ENCODE data around the gene MEG3.

DNA sequence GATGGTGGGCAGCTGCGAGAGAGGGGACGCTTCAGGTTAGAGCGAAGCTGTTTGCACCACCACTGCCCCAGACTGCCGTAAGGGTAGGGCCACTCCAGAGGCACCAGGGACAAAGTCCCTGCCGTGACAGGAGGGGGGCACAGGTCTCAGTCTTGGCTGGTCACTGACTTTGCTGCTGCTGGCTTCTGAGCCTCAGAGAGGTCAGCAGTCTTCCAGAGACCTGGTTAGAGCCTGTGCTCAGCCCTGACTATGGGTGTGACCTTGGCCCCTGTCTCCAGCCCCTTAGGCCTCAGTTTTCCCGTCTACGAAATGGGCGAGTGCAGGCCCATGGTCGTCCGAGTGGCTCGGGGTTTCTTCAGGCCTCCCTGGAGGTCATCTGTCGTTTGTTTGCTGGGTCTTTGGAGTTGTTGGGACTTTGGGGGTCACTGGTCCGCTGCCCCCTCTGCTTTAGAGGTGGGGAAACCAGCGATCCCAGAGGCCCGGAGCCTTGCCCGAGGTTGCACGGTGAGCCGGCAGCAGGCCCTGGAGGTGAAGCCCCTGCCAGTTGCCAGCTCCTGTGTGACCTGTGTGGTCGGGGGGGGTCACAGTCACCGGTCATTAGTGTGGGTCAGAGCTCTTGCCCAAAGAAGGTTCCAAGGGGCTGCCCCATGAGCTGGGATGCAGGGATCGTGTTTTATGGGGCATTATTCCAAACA lies 15.3 kb downstream of the MEG3 start:
- TF ChIP-seq, protein P1, sequence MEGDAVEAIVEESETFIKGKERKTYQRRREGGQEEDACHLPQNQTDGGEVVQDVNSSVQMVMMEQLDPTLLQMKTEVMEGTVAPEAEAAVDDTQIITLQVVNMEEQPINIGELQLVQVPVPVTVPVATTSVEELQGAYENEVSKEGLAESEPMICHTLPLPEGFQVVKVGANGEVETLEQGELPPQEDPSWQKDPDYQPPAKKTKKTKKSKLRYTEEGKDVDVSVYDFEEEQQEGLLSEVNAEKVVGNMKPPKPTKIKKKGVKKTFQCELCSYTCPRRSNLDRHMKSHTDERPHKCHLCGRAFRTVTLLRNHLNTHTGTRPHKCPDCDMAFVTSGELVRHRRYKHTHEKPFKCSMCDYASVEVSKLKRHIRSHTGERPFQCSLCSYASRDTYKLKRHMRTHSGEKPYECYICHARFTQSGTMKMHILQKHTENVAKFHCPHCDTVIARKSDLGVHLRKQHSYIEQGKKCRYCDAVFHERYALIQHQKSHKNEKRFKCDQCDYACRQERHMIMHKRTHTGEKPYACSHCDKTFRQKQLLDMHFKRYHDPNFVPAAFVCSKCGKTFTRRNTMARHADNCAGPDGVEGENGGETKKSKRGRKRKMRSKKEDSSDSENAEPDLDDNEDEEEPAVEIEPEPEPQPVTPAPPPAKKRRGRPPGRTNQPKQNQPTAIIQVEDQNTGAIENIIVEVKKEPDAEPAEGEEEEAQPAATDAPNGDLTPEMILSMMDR (conservative IDR thresholded peaks at IDR 0.05; ENCODE audit: low read length), result no peak
- no peak for TF ChIP-seq EZH2phosphoT487 (IDR thresholded peaks at IDR 0.05; ENCODE audit: borderline replicate concordance, low read depth, low read length)

All from OCI-LY7 (cell line).